Bronchial epithelial cell (primary cell): ENCODE data around the gene AGTRAP. TPM values are rescaled to one million over a fixed set of nuclear protein-coding genes. Genes with fewer than 3 reads are reported as not detected.
A peak's percentile ranks its signal among the peaks of the same experiment; 100 is the strongest.

Experiments used
- DNase-seq: peaks from one replicate; pipeline ENCODE4 v3.0.0-alpha.2; 2010; ENCODE audit warnings: low read depth
- FAIRE-seq: peaks from 2 replicates; lab custom pipeline; 2011; peaks lifted over from hg19 to GRCh38; lab: Jason Lieb, UNC
- H3K27me3 ChIP-seq: 2 replicates; pipeline ENCODE4 v1.5.1; 2011; ENCODE audit warnings: low read length; ENCODE audit not compliant: control insufficient read depth, insufficient read depth
- H3K36me3 ChIP-seq: 2 replicates; pipeline ENCODE4 v1.5.1; 2011; ENCODE audit warnings: low read length; ENCODE audit not compliant: control insufficient read depth, insufficient read depth
- H3K4me3 ChIP-seq: 2 replicates; pipeline ENCODE4 v1.5.1; 2011; ENCODE audit warnings: mild to moderate bottlenecking, low read depth, low read length, control low read depth
- CTCF ChIP-seq: IDR thresholded peaks from 2 replicates; pipeline ENCODE4 v1.5.1; 2011; ENCODE audit warnings: mild to moderate bottlenecking, moderate library complexity, low read length, control low read depth, inconsistent platforms; ENCODE audit not compliant: insufficient read depth, severe bottlenecking
- total RNA-seq: library from RNA; depleted of rRNA; stranded (reverse); fragments of >200 nt; gene quantifications from 2 replicates; pipeline ENCODE4 v1.2.1, GENCODE V29; 2014

The AGTRAP gene
- total RNA-seq, 1 donor from 2014 or later: 55.3 TPM

- Histone ChIP-seq H3K4me3 (no peak overlapping the region), H3K27me3 (no peaks in the 10 kb centered on the region), H3K36me3 (peaks cover 2% of the 10 kb centered on the region)
- no peak for FAIRE-seq
- DNase-seq: no peak
- TF ChIP-seq CTCF: no peak
Measured at GRCh38 chr1:11786168-11786567, 50.2 kb downstream of the AGTRAP start.

GRCh38 chr1:11787251-11787803, 51.4 kb downstream of the AGTRAP start:
- no peak for TF ChIP-seq CTCF

GRCh38 chr1:11787804-11788436, 52.0 kb downstream of the AGTRAP start:
- DNase-seq: no peak
- H3K36me3 ChIP-seq: peaks cover 2% of the 10 kb centered on the region
- no peak for TF ChIP-seq CTCF
- no peaks in the 10 kb centered on the region for H3K27me3 ChIP-seq
- FAIRE-seq: no peak
- H3K4me3 ChIP-seq: no peak overlapping the region

More at GRCh38 chr1:11787251-11787803, 51.4 kb downstream of the AGTRAP start:
- Histone ChIP-seq H3K36me3 (peaks cover 2% of the 10 kb centered on the region), H3K4me3 (no peak overlapping the region), H3K27me3 (no peaks in the 10 kb centered on the region)
- no peak for FAIRE-seq
- DNase-seq: peak; percentile 38

- FAIRE-seq: no peak
- DNase-seq: no peak
- Histone ChIP-seq H3K4me3 (no peak overlapping the region), H3K27me3 (no peaks in the 10 kb centered on the region), H3K36me3 (peaks cover 2% of the 10 kb centered on the region)
- no peak for TF ChIP-seq CTCF
Measured at GRCh38 chr1:11788549-11789053, 52.7 kb downstream of the AGTRAP start.

GRCh38 chr1:11789126-11790067, 53.5 kb downstream of the AGTRAP start:
- Histone ChIP-seq H3K4me3 (no peak overlapping the region), H3K27me3 (no peaks in the 10 kb centered on the region), H3K36me3 (peaks cover 7% of the 10 kb centered on the region)
- DNase-seq: no peak
- FAIRE-seq: no peak
- TF ChIP-seq CTCF: no peak
